Esophagus (tissue), 2 donors: ENCODE results near the gene SMARCA2. TPM values are rescaled to one million over a fixed set of nuclear protein-coding genes. Genes with fewer than 3 reads are reported as not detected.
A peak's percentile ranks its signal among the peaks of the same experiment; 100 is the strongest.

ENCODE experiments used
- H3K27ac ChIP-seq, 2 donors: one replicate each; pipeline ENCODE4 v1.5.1; 2013; ENCODE audit warnings: low read depth in 2 of 2, mild to moderate bottlenecking in 2 of 2, inconsistent platforms in 1 of 2, low read length in 1 of 2, moderate library complexity in 1 of 2
- H3K27me3 ChIP-seq, 2 donors: one replicate each; pipeline ENCODE4 v1.6.1; 2013; ENCODE audit warnings: low read length in 2 of 2, control low read depth in 1 of 2, mild to moderate bottlenecking in 1 of 2; ENCODE audit not compliant: insufficient read depth in 2 of 2, control insufficient read depth in 1 of 2
- H3K36me3 ChIP-seq, 2 donors: one replicate each; pipeline ENCODE4 v1.6.1; 2013; ENCODE audit warnings: low read length in 1 of 2; ENCODE audit not compliant: control insufficient read depth in 2 of 2, insufficient read depth in 2 of 2
- H3K4me1 ChIP-seq, 2 donors: one replicate each; pipeline ENCODE4 v1.6.1; 2013; ENCODE audit warnings: low read length in 1 of 2; ENCODE audit not compliant: control insufficient read depth in 2 of 2, insufficient read depth in 2 of 2
- H3K4me3 ChIP-seq, 2 donors: one replicate each; pipeline ENCODE4 v1.5.1; 2013; ENCODE audit warnings: low read length in 2 of 2, mild to moderate bottlenecking in 2 of 2, low read depth in 1 of 2, moderate library complexity in 1 of 2
- H3K9me3 ChIP-seq, 2 donors: one replicate each; pipeline ENCODE4 v1.6.1; 2013; ENCODE audit warnings: mild to moderate bottlenecking in 2 of 2, low read depth in 1 of 2, low read length in 1 of 2, moderate library complexity in 1 of 2; ENCODE audit not compliant: control insufficient read depth in 2 of 2, insufficient read depth in 1 of 2
- WGBS, 2 donors: extraction: QIAGEN DNeasy Blood & Tissue Kit; methylation state at CpG; one replicate each; pipeline ENCODE4 v1.1.7; 2013; 5-methylcytosine and 5-hydroxymethylcytosine counted together
- polyA plus RNA-seq, 2 donors: library from polyadenylated mRNA; stranded (reverse); fragments of 200-250 nt; gene quantifications; one replicate each; pipeline ENCODE4 v1.2.3, GENCODE V29; 2013
- donor health status: healthy with polysubstance abuse.
- donor health status: Bipolar disorder and iron deficiency.

Gene SMARCA2
- polyA plus RNA-seq, 2 donors: 18.6 to 28.0 TPM

- Histone ChIP-seq H3K27me3 (no peaks in the 10 kb centered on the region), H3K4me3 (no peak overlapping the region), H3K9me3 (peaks cover 0 to 3% of the 10 kb centered on the region in 2 donors), H3K27ac (no peak overlapping the region), H3K36me3 (no peaks in the 10 kb centered on the region), H3K4me1 (no peaks in the 10 kb centered on the region)
- 84 to 91% methylated on average over 3 of the region's 3 CpGs for WGBS, 2 donors
Measured at GRCh38 chr9:2220036-2220435, 204.9 kb downstream of the SMARCA2 start.

- H3K27ac ChIP-seq: no peak overlapping the region
Measured at GRCh38 chr9:2227144-2227867, 212.2 kb downstream of the SMARCA2 start.

GRCh38 chr9:2228132-2228531 is 213.0 kb downstream of the SMARCA2 start:
- 47 to 53% methylated on average over 2 of the region's 2 CpGs for WGBS, 2 donors
- H3K27me3 ChIP-seq: no peaks in the 10 kb centered on the region
- no peak overlapping the region for H3K27ac ChIP-seq
- H3K4me1 ChIP-seq: no peaks in the 10 kb centered on the region
- no peaks in the 10 kb centered on the region for H3K36me3 ChIP-seq
- H3K9me3 ChIP-seq: peaks cover 0 to under 1% of the 10 kb centered on the region in 2 donors
- H3K4me3 ChIP-seq: no peak overlapping the region

More at GRCh38 chr9:2227144-2227867, 212.2 kb downstream of the SMARCA2 start:
- WGBS, 2 donors: 73 to 90% methylated on average over 4 of the region's 4 CpGs
- Histone ChIP-seq H3K36me3 (no peaks in the 10 kb centered on the region), H3K4me1 (no peaks in the 10 kb centered on the region), H3K4me3 (no peak overlapping the region), H3K9me3 (peaks cover 0 to 3% of the 10 kb centered on the region in 2 donors), H3K27me3 (no peaks in the 10 kb centered on the region)

- no peaks in the 10 kb centered on the region for H3K9me3 ChIP-seq
- H3K4me3 ChIP-seq: no peak overlapping the region
- 87 to 90% methylated on average over 2 of the region's 2 CpGs for WGBS, 2 donors
- no peaks in the 10 kb centered on the region for H3K27me3 ChIP-seq
- peak overlapping the region in 1 of 2 donors; percentile 36 for H3K27ac ChIP-seq
- no peaks in the 10 kb centered on the region for H3K36me3 ChIP-seq
- no peaks in the 10 kb centered on the region for H3K4me1 ChIP-seq
Measured at GRCh38 chr9:2228641-2229040, 213.5 kb downstream of the SMARCA2 start.

GRCh38 chr9:2229109-2229721 is 214.1 kb downstream of the SMARCA2 start:
- Histone ChIP-seq H3K36me3 (no peaks in the 10 kb centered on the region), H3K27me3 (no peaks in the 10 kb centered on the region), H3K9me3 (no peaks in the 10 kb centered on the region), H3K4me3 (no peak overlapping the region), H3K27ac (peak overlapping the region; percentile 17 to 44), H3K4me1 (peaks cover 0 to under 1% of the 10 kb centered on the region in 2 donors)
- 54 to 60% methylated on average over 3 of the region's 3 CpGs for WGBS, 2 donors

- no peaks in the 10 kb centered on the region for H3K9me3 ChIP-seq
- peaks cover 2 to 11% of the 10 kb centered on the region in 2 donors for H3K4me1 ChIP-seq
- 92% methylated on average over 2 of the region's 2 CpGs for WGBS, 2 donors
- no peaks in the 10 kb centered on the region for H3K27me3 ChIP-seq
- no peak overlapping the region for H3K27ac ChIP-seq
- H3K36me3 ChIP-seq: no peaks in the 10 kb centered on the region
- H3K4me3 ChIP-seq: no peak overlapping the region
Measured at GRCh38 chr9:2230362-2230761, 215.2 kb downstream of the SMARCA2 start.

GRCh38 chr9:2231101-2231500 is 216.0 kb downstream of the SMARCA2 start:
- H3K4me1 ChIP-seq: peaks cover 2 to 11% of the 10 kb centered on the region in 2 donors
- WGBS, 2 donors: 92 to 100% methylated on average over 1 of the region's 1 CpG
- H3K9me3 ChIP-seq: no peaks in the 10 kb centered on the region
- no peak overlapping the region for H3K27ac ChIP-seq
- H3K4me3 ChIP-seq: no peak overlapping the region
- no peaks in the 10 kb centered on the region for H3K36me3 ChIP-seq
- H3K27me3 ChIP-seq: no peaks in the 10 kb centered on the region

GRCh38 chr9:2231829-2232228 is 216.7 kb downstream of the SMARCA2 start:
- H3K36me3 ChIP-seq: no peaks in the 10 kb centered on the region
- H3K4me1 ChIP-seq: peaks cover 2 to 11% of the 10 kb centered on the region in 2 donors
- no peak overlapping the region for H3K4me3 ChIP-seq
- H3K27ac ChIP-seq: peak overlapping the region in 1 of 2 donors; percentile 61
- 39 to 61% methylated on average over 2 of the region's 2 CpGs for WGBS, 2 donors
- H3K27me3 ChIP-seq: no peaks in the 10 kb centered on the region
- no peaks in the 10 kb centered on the region for H3K9me3 ChIP-seq

GRCh38 chr9:2233274-2233673 is 218.1 kb downstream of the SMARCA2 start:
- Histone ChIP-seq H3K27ac (no peak overlapping the region), H3K9me3 (no peaks in the 10 kb centered on the region), H3K36me3 (no peaks in the 10 kb centered on the region), H3K4me1 (peaks cover 2 to 11% of the 10 kb centered on the region in 2 donors), H3K27me3 (no peaks in the 10 kb centered on the region), H3K4me3 (no peak overlapping the region)
- WGBS, 2 donors: 70% methylated on average over 3 of the region's 3 CpGs
